IPS DF 6.9 (cell line): Measurements from ENCODE around the gene INHBC.
"Not testable (repeated sequence)": the region's sequence is repeated elsewhere in the genome, so short reads cannot be mapped to it uniquely, and the experiment has no call there.

Experiments used
- DNase-seq: peaks from one replicate; pipeline ENCODE4 v3.0.0-alpha.2; 2013; ENCODE audit warnings: low read depth, low spot score
- H3K27ac ChIP-seq: one replicate; pipeline ENCODE4 v1.5.1; 2013; ENCODE audit warnings: low read length, control low read depth
- H3K27me3 ChIP-seq: 2 replicates; pipeline ENCODE4 v1.6.1; 2013; ENCODE audit warnings: mild to moderate bottlenecking, low read length; ENCODE audit not compliant: control insufficient read depth, insufficient read depth
- H3K36me3 ChIP-seq: 2 replicates; pipeline ENCODE4 v1.6.1; 2013; ENCODE audit warnings: low read length; ENCODE audit not compliant: control insufficient read depth, insufficient read depth
- H3K4me1 ChIP-seq: 2 replicates; pipeline ENCODE4 v1.6.1; 2013; ENCODE audit warnings: low read length; ENCODE audit not compliant: control insufficient read depth, insufficient read depth
- H3K4me3 ChIP-seq: 2 replicates; pipeline ENCODE4 v1.5.1; 2013; ENCODE audit warnings: mild to moderate bottlenecking, low read length
- H3K9me3 ChIP-seq: 2 replicates; pipeline ENCODE4 v1.6.1; 2013; ENCODE audit warnings: low read length, inconsistent platforms; ENCODE audit not compliant: control insufficient read depth, insufficient read depth
- WGBS: extraction: QIAGEN DNeasy Blood & Tissue Kit; methylation state at CpG from one replicate; pipeline ENCODE4 v1.1.7; 2013; ENCODE audit warnings: mixed read lengths, missing lambda C conversion rate; ENCODE audit not compliant: insufficient read length, insufficient coverage; 5-methylcytosine and 5-hydroxymethylcytosine counted together

Gene INHBC, protein sequence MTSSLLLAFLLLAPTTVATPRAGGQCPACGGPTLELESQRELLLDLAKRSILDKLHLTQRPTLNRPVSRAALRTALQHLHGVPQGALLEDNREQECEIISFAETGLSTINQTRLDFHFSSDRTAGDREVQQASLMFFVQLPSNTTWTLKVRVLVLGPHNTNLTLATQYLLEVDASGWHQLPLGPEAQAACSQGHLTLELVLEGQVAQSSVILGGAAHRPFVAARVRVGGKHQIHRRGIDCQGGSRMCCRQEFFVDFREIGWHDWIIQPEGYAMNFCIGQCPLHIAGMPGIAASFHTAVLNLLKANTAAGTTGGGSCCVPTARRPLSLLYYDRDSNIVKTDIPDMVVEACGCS

DNA sequence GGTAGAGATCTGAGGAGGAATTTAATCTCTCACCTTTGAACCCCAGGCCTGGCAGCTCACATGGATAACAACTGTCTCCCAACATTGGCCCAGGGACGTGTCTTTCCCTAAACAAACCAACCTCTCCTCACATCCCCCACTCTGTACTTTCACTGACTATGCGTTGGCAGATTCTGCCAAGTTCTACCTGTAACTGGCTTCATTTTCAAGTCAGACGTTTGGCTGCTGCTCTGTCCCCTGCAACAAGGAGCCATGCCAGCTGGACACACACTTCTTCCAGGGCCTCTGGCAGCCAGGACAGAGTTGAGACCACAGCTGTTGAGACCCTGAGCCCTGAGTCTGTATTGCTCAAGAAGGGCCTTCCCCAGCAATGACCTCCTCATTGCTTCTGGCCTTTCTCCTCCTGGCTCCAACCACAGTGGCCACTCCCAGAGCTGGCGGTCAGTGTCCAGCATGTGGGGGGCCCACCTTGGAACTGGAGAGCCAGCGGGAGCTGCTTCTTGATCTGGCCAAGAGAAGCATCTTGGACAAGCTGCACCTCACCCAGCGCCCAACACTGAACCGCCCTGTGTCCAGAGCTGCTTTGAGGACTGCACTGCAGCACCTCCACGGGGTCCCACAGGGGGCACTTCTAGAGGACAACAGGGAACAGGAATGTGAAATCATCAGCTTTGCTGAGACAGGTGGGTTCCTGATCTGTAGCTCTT, at the start of gene INHBC:
Gene INHBC, plus strand, starts transcription at position 268 of the 707 bp plus-strand sequence. Its CDS starts 103 bp downstream, at position 371.
- Histone ChIP-seq H3K9me3 (no peaks in the 10 kb centered on the region), H3K27ac (no peak within 1 kb of the TSS), H3K4me1 (no peaks in the 10 kb centered on the region), H3K27me3 (no peaks in the 10 kb centered on the region), H3K36me3 (no peaks in the 10 kb centered on the region), H3K4me3 (no peak within 1 kb of the TSS)
- no peak for DNase-seq
- WGBS, result no CpG with 5 or more reads among the region's 8 CpGs

DNA sequence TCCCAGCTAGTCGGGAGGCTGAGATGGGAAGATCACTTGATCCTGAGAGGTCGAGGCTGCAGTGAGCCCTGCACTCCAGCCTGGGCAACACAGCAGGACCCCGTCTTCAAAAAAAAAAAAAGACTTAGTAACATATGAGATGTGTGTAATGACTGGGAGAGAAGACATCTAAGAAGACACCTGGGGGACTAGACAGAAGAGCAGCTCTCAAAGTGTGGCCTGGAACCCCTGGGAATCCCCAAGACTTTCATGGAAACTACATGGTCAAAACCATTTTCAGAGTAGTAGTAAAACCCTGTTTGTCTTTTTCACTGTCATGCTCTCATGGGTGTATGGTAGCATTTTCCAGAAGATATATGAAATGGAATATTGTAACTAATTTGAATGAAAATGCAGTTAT, 49.0 kb upstream of the INHBC start:
- H3K27me3 ChIP-seq, result no peaks in the 10 kb centered on the region

DNA sequence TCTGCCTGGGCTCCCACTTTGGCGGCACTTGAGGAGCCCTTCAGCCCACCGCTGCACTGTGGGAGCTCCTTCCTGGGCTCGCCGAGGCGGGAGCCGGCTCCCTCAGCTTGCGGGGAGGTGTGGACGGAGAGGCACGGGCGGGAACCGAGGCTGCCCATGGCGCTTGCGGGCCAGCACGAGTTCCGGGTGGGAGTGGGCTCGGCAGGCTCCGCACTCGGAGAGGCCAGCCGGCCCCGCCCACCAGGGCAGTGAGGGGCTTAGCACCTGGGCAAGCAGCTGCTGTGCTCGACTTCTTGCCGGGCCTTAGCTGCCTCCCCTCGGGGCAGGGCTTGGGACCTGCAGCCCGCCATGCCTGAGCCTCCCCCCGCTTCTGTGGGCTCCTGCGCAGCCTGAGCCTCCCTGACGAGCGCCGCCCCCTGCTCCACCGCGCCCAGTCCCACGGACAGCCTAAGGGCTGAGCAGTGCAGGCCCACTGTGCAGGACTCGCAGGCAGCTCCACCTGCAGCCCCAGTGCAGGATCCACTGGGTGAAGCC, 48.3 kb upstream of the INHBC start:
- no CpG with 5 or more reads among the region's 33 CpGs for WGBS
- Histone ChIP-seq H3K9me3 (no peaks in the 10 kb centered on the region), H3K4me3 (no peak overlapping the region), H3K27ac (no peak overlapping the region), H3K4me1 (no peaks in the 10 kb centered on the region; the same call in 1 of the 2 replicates), H3K36me3 (no peaks in the 10 kb centered on the region), H3K27me3 (no peaks in the 10 kb centered on the region)
- no peak for DNase-seq

More for the DNA sequence above, 49.0 kb upstream of the INHBC start:
- DNase-seq, result no peak
- no CpG with 5 or more reads among the region's 3 CpGs for WGBS
- no peak overlapping the region for H3K27ac ChIP-seq
- H3K4me1 ChIP-seq, result no peaks in the 10 kb centered on the region; the same call in 1 of the 2 replicates
- H3K9me3 ChIP-seq, result no peaks in the 10 kb centered on the region
- H3K4me3 ChIP-seq, result no peak overlapping the region
- H3K36me3 ChIP-seq, result no peaks in the 10 kb centered on the region

DNA sequence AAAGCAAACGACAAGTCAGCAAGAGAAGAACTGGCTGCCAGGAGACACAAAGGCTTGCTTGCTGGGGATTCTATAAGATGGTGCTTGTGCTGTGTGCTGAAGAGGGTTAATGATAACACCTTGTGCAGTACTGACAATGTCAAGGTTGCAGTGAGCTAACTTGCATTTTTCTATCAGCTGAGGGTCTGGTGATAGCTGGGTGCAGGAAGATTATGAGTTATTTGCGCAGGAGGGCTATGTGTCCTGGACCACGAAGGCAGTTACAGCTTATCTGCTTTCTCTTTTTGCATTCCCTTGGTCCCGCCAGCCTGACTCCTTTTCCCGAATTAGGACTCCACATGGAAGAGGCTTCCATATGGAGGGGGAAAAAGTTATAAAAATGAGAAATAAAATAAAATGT, 46.2 kb upstream of the INHBC start:
- H3K27me3 ChIP-seq, result no peaks in the 10 kb centered on the region
- 100% methylated on average over 1 of the region's 5 CpGs for WGBS
- no peaks in the 10 kb centered on the region; the same call in 1 of the 2 replicates for H3K4me1 ChIP-seq
- no peak for DNase-seq
- H3K27ac ChIP-seq, result no peak overlapping the region
- no peak overlapping the region for H3K4me3 ChIP-seq
- H3K36me3 ChIP-seq, result no peaks in the 10 kb centered on the region
- H3K9me3 ChIP-seq, result no peaks in the 10 kb centered on the region

DNA sequence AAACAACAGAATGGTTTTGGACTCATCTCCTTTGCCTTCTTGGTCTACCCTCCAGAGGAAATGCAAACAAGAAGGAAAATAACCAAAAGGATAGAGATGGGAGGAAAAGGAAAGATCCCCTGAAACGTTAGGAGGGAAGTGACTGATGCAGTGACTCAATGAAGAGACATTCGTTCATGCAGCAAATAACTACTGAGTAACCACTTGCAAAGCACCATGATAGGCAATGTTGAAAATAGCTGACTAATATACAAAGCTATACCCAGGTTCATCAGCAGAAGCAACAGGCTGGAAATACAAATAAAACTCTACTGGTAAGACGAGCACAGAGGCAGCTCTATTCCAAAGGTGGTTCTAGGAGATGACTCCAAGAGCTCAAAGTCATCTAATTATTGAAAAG, 45.6 kb upstream of the INHBC start:
- Histone ChIP-seq H3K9me3 (no peaks in the 10 kb centered on the region), H3K36me3 (no peaks in the 10 kb centered on the region), H3K4me3 (no peak overlapping the region), H3K27me3 (no peaks in the 10 kb centered on the region), H3K4me1 (no peaks in the 10 kb centered on the region; the same call in 1 of the 2 replicates), H3K27ac (no peak overlapping the region)
- no CpG with 5 or more reads among the region's 3 CpGs for WGBS
- no peak for DNase-seq

DNA sequence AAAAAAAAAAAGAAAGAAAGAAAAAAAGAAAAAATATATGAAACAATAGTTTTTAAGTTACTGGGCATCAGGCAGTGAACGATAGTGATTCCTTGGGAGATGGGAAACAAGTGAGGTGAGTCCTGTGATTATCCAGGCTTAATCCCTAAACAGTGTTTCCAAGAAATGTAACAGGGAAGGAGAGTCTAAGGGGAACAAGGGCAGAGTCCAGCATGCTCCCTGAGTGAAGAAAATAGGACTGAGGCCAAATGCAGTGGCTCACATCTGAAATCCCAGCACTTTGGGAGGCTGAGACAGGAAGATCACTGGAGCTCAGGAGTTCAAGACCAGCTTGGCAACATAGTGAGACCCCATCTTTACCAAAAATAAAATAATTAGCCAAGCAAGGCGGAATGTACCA, 44.4 kb upstream of the INHBC start:
- H3K27ac ChIP-seq, result no peak overlapping the region
- H3K27me3 ChIP-seq, result no peaks in the 10 kb centered on the region
- no peaks in the 10 kb centered on the region; the same call in 1 of the 2 replicates for H3K4me1 ChIP-seq
- no peak for DNase-seq
- no CpG with 5 or more reads among the region's 2 CpGs for WGBS
- H3K36me3 ChIP-seq, result no peaks in the 10 kb centered on the region
- no peak overlapping the region for H3K4me3 ChIP-seq
- no peaks in the 10 kb centered on the region for H3K9me3 ChIP-seq

DNA sequence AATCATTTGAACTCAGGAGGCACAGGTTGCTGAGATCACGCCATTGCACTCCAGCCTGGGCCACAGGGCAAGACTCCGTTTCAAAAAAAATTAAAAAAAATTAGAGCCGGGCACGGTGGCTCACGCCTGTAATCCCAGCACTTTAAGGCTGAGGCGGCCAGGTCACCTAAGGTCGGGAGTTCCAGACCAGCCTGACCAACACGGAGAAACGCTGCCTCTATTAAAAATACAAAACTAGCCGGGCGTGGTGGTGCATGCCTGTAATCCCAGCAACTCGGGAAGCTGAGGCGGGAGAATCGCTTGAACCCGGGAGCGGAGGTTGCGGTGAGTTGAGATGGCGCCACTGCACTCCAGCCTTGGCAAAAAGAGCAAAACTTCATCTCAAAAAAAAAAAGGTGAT, 39.5 kb upstream of the INHBC start:
- no CpG with 5 or more reads among the region's 18 CpGs for WGBS
- Histone ChIP-seq H3K9me3 (no peaks in the 10 kb centered on the region), H3K36me3 (no peaks in the 10 kb centered on the region), H3K4me3 (no peak overlapping the region), H3K27ac (no peak overlapping the region), H3K27me3 (no peaks in the 10 kb centered on the region), H3K4me1 (no peaks in the 10 kb centered on the region; the same call in 1 of the 2 replicates)
- no peak for DNase-seq

DNA sequence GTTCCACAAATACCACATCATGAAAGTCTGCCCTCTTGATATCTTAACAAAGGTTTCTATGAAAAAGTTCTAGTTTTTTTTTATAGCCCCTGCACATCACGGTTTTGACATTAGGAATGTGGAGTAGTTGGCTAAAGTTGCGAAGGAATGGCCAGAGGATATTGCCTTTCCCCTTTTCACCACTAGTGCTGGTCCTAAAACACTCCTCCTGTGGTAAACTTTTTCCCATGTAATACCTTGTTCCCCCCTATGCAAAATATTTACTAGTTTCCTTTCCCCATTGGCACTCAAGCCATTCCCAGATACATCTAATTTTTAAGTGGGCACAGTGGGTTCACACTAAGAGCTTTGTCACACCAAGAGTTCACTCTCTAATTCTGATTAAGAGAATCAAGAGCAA, 37.1 kb upstream of the INHBC start:
- no peaks in the 10 kb centered on the region for H3K27me3 ChIP-seq
- no peak for DNase-seq
- WGBS, result no CpG with 5 or more reads among the region's 2 CpGs
- no peaks in the 10 kb centered on the region for H3K36me3 ChIP-seq
- no peaks in the 10 kb centered on the region for H3K4me1 ChIP-seq
- H3K27ac ChIP-seq, result no peak overlapping the region
- H3K9me3 ChIP-seq, result no peaks in the 10 kb centered on the region
- H3K4me3 ChIP-seq, result no peak overlapping the region

DNA sequence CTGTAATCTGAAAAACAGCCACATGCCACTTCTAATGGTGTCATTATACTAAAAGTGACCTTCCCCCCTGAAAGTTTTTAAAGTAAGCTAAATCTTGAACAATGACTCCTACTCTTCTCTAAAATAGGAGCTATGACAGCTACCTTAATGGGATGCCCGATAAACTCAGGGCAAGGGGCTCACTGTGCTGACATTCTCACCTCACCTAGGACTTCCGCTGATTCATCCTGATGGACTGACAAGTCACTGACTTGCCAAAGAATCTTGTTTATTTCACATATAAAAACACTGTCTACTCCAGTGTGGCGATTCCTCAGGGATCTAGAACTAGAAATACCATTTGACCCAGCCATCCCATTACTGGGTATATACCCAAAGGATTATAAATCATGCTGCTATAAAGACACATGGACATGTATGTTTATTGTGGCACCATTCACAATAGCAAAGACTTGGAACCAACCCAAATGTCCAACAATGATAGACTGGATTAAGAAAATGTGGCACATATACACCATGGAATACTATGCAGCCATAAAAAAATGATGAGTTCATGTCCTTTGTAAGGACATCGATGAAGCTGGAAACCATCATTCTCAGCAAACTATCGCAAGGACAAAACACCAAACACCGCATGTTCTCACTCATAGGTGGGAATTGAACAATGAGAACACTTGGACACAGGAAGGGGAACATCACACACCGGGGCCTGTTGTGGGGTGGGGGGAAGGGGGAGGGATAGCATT, 34.7 kb upstream of the INHBC start:
- not testable (repeated sequence) for H3K27me3 ChIP-seq, H3K27ac ChIP-seq, H3K4me3 ChIP-seq, H3K9me3 ChIP-seq, DNase-seq, H3K4me1 ChIP-seq, H3K36me3 ChIP-seq
- WGBS, result no CpG with 5 or more reads among the region's 7 CpGs

DNA sequence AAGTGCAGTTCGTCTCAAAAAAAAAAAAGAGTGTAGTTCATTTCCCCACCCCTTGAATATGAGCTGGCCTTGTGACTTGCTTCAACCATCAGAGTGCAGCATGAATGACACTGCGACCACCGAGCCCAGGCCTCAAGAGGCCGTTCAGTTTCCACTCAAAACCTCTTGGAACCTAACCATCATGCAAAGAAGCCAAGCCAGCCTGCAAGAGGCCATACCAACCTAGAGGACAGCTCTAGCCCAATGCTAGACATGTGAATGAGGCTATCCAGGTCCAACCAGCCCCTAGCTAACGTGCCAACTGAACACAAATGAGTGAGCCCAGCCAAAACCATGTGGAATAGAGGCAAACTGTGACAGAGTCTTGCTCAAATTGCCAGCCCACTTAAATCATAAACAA, 33.4 kb upstream of the INHBC start:
- no peak for DNase-seq
- no CpG with 5 or more reads among the region's 5 CpGs for WGBS
- Histone ChIP-seq H3K36me3 (no peaks in the 10 kb centered on the region), H3K4me1 (no peaks in the 10 kb centered on the region), H3K27me3 (no peaks in the 10 kb centered on the region), H3K27ac (no peak overlapping the region), H3K9me3 (no peaks in the 10 kb centered on the region), H3K4me3 (no peak overlapping the region)
